ENCODE data around the gene SIRT7.
"Not testable (repeated sequence)": the region's sequence is repeated elsewhere in the genome, so short reads cannot be mapped to it uniquely, and the experiment has no call there.

Gene SIRT7

GRCh38 chr17:81954131-81955057 lies 36.4 kb upstream of the SIRT7 start:
- DNase-seq = no peak

DNA sequence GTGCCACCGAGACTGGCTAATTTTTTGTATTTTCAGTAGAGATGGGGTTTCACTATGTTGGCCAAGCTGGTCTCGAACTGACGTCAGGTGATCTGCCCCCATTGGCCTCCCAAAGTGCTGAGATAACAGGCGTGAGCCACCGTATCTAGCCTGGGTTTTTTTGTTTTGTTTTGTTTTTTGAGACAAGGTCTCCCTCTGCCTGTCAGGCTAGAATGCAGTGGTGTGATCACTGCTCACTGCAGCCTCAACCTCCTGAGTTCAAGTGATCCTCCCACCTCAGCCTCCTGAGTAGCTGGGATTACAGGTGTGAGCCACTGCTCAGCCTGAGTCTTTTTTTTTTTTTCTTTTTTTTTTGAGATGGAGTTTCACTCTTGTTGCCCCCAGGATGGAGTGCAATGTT lies 35.5 kb upstream of the SIRT7 start:
- not testable (repeated sequence) for DNase-seq

GRCh38 chr17:81952792-81953228 lies 34.8 kb upstream of the SIRT7 start:
- DNase-seq = no peak

DNA sequence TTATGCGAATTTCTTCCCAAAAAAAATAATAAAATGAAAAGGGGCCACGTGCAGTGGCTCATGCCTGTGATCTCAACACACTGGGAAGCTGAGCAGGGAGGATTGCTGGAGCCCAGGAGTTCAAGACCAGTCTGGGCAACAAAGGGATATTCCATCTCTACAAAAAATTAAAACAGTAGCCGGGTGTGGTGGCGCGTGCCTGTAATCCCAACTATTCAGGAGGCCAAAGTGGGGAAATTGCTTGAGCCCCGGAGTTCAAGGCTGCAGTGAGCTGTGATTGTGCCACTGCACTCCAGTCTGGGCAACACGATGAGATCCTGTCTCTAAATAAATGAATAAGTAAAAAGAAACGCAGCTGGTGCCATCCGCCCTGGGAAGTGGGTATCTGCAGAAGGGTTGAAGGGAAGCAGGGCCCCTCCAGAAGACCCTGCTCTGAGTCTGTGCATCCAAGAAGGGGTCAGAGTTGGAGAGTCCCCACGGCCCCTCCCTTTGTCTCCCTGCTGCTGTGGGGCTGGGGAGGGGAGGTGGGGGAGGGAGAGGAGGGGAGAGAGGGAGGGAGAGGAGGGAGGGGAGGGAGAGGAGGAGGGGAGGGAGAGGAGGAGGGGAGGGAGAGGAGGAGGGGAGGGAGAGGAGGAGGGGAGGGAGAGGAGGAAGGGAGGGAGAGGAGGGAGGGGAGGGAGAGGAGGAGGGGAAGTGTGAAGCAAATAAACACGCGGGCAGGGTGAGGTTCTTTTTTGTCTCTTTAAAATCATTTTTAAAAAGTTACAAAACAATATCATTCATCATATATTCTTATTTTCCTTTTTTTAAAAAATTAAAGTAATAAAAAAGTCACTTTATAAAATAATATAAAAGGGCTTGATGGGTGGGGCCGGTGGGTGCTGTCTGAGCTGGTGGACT lies 34.1 kb upstream of the SIRT7 start:
- no peak for DNase-seq

DNA sequence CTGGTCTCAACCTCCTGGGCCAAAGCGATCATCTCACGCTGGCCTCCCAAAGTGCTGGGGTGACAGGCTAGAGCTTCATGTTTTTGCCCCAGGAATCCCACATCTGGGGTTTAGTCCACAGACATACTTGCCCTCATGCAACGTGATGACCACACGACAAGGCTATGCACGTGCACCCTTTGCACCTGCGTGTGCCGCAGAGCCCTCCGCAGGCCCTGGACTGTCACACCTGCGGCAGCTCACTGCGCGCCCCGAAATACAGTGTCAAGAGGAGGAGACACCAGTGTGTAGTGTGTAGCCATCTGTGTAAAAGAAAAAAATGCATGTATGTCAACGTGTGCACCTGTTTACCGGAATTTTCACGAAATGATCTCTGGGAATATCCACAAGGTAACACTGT lies 32.5 kb upstream of the SIRT7 start:
- no peak for DNase-seq

- DNase-seq = no peak
Observed at GRCh38 chr17:81948635-81949378, 30.8 kb upstream of the SIRT7 start.

GRCh38 chr17:81947189-81947588 lies 29.2 kb upstream of the SIRT7 start, which contains the start of gene MYADML2:
MYADML2 (minus strand) TSS chr17:81947233; CDS start chr17:81941741, 5,492 bp downstream.
- DNase-seq = no peak

DNA sequence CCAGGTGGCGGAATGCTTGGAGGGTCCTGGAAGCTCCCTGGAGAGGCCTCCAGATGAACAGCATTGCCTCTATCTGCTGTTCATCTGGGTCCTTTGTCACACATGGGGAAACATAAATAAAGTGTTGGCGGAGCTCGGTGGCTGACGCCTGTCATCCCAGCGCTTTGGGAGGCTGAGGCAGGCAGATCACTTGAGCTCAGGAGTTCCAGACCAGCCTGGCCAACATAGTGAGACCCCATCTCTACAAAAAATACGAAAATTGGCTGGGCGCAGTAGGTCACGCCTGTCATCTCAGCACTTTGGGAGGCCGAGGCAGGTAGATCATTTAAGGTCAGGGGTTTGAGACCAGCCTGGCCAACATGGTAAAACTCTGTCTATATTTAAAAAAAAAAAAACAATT lies 26.9 kb upstream of the SIRT7 start:
- DNase-seq = no peak

- no peak for DNase-seq
Observed at GRCh38 chr17:81942167-81942553, 24.2 kb upstream of the SIRT7 start.

DNA sequence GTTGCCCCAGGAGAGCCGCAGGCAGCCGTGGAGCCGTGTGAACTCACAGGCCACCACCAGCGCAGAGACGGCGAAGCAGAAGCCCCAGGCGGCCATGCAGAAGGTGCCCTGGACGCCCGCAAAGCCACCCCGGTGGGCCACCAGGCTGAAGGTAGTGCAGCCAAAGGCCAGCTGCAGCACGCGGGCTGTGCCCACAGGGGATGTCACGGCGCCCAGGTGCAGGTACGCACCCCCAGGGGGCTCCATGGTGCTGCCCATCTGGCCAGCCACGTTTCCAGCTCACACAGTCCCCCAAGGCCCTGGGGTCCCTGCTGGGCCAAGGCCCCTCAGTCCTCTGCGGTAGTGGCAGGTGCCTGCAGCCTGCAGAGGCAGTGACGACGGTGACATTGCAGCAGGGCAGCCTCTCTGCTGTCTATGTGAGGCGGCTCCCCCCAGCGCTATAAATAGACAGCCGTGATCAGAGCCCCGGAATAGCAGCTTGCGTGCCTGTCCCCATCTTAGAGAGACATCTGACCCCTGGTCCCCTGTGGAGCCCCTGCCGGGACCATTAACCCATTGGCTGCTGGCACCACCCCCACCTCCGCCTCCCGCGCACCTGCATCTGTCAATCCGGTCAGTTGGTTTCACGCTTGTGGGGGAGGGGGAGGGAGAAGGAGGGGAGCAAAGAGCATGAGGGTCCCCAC lies 23.6 kb upstream of the SIRT7 start:
- no peak for DNase-seq

DNA sequence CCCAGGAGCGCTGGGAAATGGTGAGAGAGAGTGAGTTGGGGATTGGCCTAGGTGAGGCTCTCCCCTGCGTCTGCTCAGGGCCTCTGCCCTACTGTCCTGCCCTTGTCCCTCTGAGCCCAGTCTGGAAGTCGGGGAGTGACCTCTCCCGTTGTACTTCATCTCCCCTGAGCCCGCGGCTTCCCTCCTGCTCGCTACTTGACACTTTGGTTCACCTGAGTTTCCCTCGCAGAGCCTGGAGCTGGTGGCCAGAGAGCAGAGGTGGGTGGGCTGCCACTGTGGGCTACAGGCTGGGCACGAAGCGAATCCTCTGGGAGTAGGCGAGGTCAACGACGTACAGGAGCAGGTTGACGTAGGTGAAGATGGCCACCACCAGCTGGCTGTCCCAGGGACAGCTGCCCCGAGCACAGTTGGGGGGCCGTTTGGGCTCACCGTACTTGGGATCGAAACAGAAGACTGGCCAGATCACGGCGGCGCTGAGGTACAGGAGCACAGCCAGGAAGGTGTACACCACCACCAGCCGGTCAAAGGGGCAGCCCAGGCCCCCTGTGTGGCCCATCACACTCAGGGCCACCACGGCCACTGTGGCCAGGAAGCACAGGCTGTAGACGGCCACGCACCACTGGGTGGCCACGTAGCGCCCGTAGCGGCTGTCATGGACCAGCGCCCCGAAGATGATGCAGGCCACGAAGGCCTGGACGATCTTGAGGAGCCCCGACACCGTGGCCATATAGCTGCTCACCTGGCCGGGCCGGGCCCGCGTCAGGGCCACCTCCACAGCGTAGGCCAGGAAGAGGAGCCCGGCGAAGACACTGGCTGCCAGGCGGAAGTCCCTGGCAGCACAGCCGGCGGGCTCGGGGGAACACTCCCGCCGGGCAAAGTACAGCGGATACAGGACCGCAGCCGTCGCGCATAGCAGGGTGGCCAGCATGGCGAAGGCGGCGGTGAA lies 22.8 kb upstream of the SIRT7 start:
- DNase-seq = no peak

DNA sequence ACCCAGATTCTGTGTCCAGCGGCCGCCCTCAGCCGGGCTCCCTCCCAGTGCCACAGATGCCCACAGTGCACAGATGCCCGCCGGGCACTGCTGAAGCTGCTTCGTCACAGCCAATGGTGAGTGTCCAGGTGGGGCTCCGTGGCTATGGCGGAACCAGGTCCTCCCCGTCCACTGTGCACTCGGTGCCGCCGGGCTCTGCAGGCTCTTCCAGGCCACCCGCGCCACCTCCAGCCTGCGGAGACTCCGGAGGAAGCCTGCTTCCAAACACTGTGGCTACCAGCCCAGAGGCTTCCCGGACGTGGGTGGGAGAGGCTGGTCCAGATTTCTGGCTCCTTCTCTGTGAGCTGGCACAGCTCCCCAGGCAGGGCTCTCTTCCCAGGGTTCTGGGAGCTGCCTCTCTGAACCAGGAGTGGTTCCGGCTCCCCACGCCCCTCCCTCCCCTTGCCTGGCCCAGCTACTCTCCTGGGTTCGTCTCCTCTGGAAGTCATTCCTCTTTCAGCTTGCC lies 22.0 kb upstream of the SIRT7 start:
- DNase-seq = no peak

- DNase-seq = no peak
Observed at GRCh38 chr17:81939218-81939617, 21.2 kb upstream of the SIRT7 start.

GRCh38 chr17:81935709-81936084 lies 17.7 kb upstream of the SIRT7 start:
- DNase-seq = no peak

- DNase-seq = no peak
Observed at GRCh38 chr17:81934850-81935708, 17.1 kb upstream of the SIRT7 start.

DNA sequence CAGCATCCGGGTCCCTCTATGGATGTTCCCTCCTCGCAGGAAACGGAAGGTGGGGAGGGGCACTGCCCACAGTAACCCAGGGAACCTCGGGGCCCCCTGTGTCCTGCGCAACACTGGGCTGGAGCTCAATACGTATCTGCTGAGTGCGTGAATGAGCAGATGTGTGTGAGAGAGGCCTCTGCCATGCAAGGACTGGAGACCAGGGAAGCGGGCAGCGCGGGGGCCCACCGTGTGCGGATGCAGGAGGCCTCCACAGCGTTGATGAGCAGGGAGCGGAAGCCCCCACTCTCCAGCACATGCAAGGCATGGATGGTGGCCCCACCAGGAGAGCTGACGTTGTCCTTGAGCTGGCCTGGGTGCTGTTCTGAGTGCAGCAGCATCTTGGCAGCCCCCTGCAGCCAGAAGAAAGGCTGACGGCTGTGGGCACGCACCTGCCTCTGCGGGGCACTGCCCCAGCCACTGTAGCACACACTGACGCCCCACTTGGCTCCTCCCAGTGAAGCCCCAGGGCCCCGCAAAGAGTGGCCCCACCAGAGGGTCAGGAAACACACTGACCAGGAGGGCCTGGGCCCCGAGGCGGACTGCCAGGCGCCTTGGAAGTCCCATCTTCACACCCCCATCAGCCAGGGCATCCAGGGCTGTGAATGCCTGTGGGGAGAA lies 16.3 kb upstream of the SIRT7 start:
- no peak for DNase-seq

DNA sequence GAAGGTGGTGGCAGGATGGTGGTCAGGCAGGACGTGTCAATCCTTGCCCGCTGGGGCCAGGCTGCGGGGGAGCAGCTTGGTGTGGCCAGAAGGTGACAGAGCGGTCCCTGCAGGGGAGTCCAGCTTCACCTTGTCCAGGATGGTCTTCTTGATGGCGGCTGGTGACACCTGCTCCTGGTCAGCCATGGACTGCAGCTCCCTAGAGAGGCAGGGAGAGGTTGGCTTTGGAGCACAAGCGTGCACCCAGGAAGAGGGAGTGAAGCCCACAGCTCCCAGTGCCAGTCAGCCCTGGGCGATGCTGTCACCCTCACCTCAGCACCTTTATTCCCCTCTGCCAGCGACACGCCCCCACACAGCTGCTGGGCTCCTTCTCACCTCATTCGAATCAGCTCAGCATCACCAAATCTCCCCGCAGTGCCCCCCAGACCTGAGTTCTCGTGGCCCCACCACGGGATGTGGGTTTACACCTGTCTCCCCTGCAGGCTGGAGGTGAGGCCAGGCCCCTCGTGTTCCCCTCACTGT lies 15.3 kb upstream of the SIRT7 start:
- DNase-seq = no peak

- no peak for DNase-seq
Observed at GRCh38 chr17:81932333-81932983, 14.5 kb upstream of the SIRT7 start.

All from activated naive CD4-positive, alpha-beta T cell treated with Interleukin-2 at 50 U/mL for 16 hours (primary cell).